GM12801 (cell line): ENCODE measurements around the gene GABRB1.

Source experiments
- CTCF ChIP-seq: IDR thresholded peaks from one replicate; pipeline ENCODE4 v1.5.1; 2011; ENCODE audit warnings: control low read depth; ENCODE audit not compliant: insufficient read length; ENCODE audit errors: extremely low read depth

GABRB1 gene

GRCh38 chr4:47049347-47049746 lies 18.0 kb downstream of the GABRB1 start:
- no peak for TF ChIP-seq CTCF

GRCh38 chr4:47050761-47051725 lies 19.7 kb downstream of the GABRB1 start:
- no peak for TF ChIP-seq CTCF

GRCh38 chr4:47053485-47053884 lies 22.1 kb downstream of the GABRB1 start:
- TF ChIP-seq CTCF = no peak

GRCh38 chr4:47054130-47054529 lies 22.8 kb downstream of the GABRB1 start:
- no peak for TF ChIP-seq CTCF

GRCh38 chr4:47057991-47058390 lies 26.6 kb downstream of the GABRB1 start:
- no peak for TF ChIP-seq CTCF

GRCh38 chr4:47060561-47060960 lies 29.2 kb downstream of the GABRB1 start:
- no peak for TF ChIP-seq CTCF

- no peak for TF ChIP-seq CTCF
Measured at GRCh38 chr4:47061435-47061834, 30.1 kb downstream of the GABRB1 start.
